GM12878 (cell line): Measurements from ENCODE around the gene ROPN1B. TPM values are rescaled to one million over a fixed set of nuclear protein-coding genes. Genes with fewer than 3 reads are reported as not detected.

ENCODE experiments used
- ATAC-seq: fragments of 200-7000 bp; cut with Tn5 transposase; 3 replicates; pipeline ENCODE4 v1.9.1; 2020; ENCODE audit warnings: mild to moderate bottlenecking, moderate library complexity
- BruUV-seq: library from RNA; stranded (reverse); fragments of 400-500 nt; replicated peaks from 2 replicates; lab custom pipeline; 2021; lab: Mats Ljungman, UMichigan
- CTCF ChIA-PET: fragments of 300-600 bp; sonication (Branson Sonifier 250); formaldehyde crosslinking; extraction: SDS; loops from one replicate; lab custom pipeline; 2021; ENCODE audit warnings: inconsistent platforms; lab: Yijun Ruan, JAX
- POLR2A ChIA-PET: fragments of 350-600 bp; formaldehyde crosslinking; extraction: SDS; loops from one replicate; lab custom pipeline; 2021; ENCODE audit warnings: inconsistent platforms; lab: Charles Lee
- RAD21 ChIA-PET: fragments of 300-600 bp; sonication (Branson Sonifier 250); formaldehyde crosslinking; loops from one replicate; lab custom pipeline; 2023; ENCODE audit warnings: antibody characterized with exemption; ENCODE audit not compliant: unreplicated experiment; lab: Charles Lee
- SMC1A ChIA-PET: fragments of 300-600 bp; sonication (Branson Sonifier 250); formaldehyde crosslinking; loops from one replicate; lab custom pipeline; 2023; ENCODE audit not compliant: unreplicated experiment, uncharacterized antibody; lab: Charles Lee
- DNase-seq: peaks from one replicate; pipeline ENCODE4 v3.0.0-alpha.2; 2011; ENCODE audit warnings: low read depth, low spot score
- FAIRE-seq: peaks from 3 replicates; lab custom pipeline; 2011; peaks lifted over from hg19 to GRCh38; lab: Jason Lieb, UNC
- H2AFZ ChIP-seq: 2 replicates; pipeline ENCODE4 v1.6.0; 2011; ENCODE audit warnings: low read depth, low read length, control low read depth; ENCODE audit not compliant: control insufficient read depth
- H3K27ac ChIP-seq: 2 replicates; pipeline ENCODE4 v1.5.1; 2011; ENCODE audit warnings: control low read depth; ENCODE audit not compliant: control insufficient read depth, insufficient read depth
- H3K27me3 ChIP-seq, 2 experiments: replicated peaks in 1 of 2; 2 replicates each; pipeline versions ENCODE4 v1.6.0 to v1.6.1; 2011; ENCODE audit warnings: low read length in 1 of 2; ENCODE audit not compliant: control insufficient read depth in 2 of 2, insufficient read depth in 2 of 2
- H3K36me3 ChIP-seq, 2 experiments: 2 replicates each; pipeline ENCODE4 v1.5.1; 2011; ENCODE audit warnings: low read length in 1 of 2; ENCODE audit not compliant: control insufficient read depth in 2 of 2, insufficient read depth in 2 of 2
- H3K4me1 ChIP-seq: 2 replicates; pipeline ENCODE4 v1.6.1; 2011; ENCODE audit warnings: mild to moderate bottlenecking, low read length, moderate library complexity, mixed read lengths; ENCODE audit not compliant: control insufficient read depth, insufficient read depth
- H3K4me2 ChIP-seq: 2 replicates; pipeline ENCODE4 v1.6.0; 2011; ENCODE audit warnings: control low read depth; ENCODE audit not compliant: control insufficient read depth, insufficient read depth
- H3K4me3 ChIP-seq: fragments of 200-600 bp; sonication (generic); 2 replicates; pipeline ENCODE4 v1.5.1; 2016
- H3K79me2 ChIP-seq: 2 replicates; pipeline ENCODE4 v1.6.0; 2011; ENCODE audit warnings: low read length; ENCODE audit not compliant: control insufficient read depth, insufficient read depth
- H3K9ac ChIP-seq: 2 replicates; pipeline ENCODE4 v1.8.0; 2011; ENCODE audit warnings: low read length, control low read depth, mixed read lengths; ENCODE audit not compliant: control insufficient read depth, insufficient read depth
- H3K9me3 ChIP-seq: replicated peaks from 3 replicates; pipeline ENCODE4 v1.5.1; 2011; ENCODE audit warnings: mild to moderate bottlenecking, low read length; ENCODE audit not compliant: control insufficient read depth, insufficient read depth
- H4K20me1 ChIP-seq: 2 replicates; pipeline ENCODE4 v1.6.0; 2011; ENCODE audit not compliant: control insufficient read depth, insufficient read depth
- BACH1 ChIP-seq: fragments of 450-650 bp; IDR thresholded peaks from 2 replicates; pipeline ENCODE4 v1.6.1; 2017; ENCODE audit warnings: mild to moderate bottlenecking, borderline replicate concordance
- CHD1 ChIP-seq: IDR thresholded peaks from 2 replicates; pipeline ENCODE4 v1.6.1; 2012; ENCODE audit warnings: low read depth, low read length, improper control_type of control experiment
- CHD2 ChIP-seq: IDR thresholded peaks from 2 replicates; pipeline ENCODE4 v1.6.1; 2011; ENCODE audit warnings: low read depth, low read length, improper control_type of control experiment, borderline replicate concordance
- CHD4 ChIP-seq: fragments of 200-600 bp; sonication (generic); IDR thresholded peaks from 2 replicates; pipeline ENCODE4 v1.6.1; 2016; ENCODE audit warnings: mild to moderate bottlenecking
- CTCF ChIP-seq, 3 experiments: IDR thresholded peaks in 2 of 3; conservative IDR thresholded peaks in 1 of 3; 2 replicates each; pipeline ENCODE4 v1.5.1; 2011; ENCODE audit warnings: low read depth in 3 of 3, low read length in 3 of 3, mild to moderate bottlenecking in 3 of 3, control low read depth in 2 of 3, moderate library complexity in 2 of 3, inconsistent platforms in 1 of 3, mixed read lengths in 1 of 3; ENCODE audit not compliant: control insufficient read depth in 2 of 3, insufficient read depth in 1 of 3; ENCODE audit errors: extremely low read depth in 1 of 3
- FOXK2 ChIP-seq: fragments of 450-650 bp; IDR thresholded peaks from 2 replicates; pipeline ENCODE4 v1.6.1; 2017; ENCODE audit warnings: mild to moderate bottlenecking, moderate library complexity
- HDAC2 ChIP-seq: fragments of 200-600 bp; sonication (generic); IDR thresholded peaks from 2 replicates; pipeline ENCODE4 v1.6.1; 2017
- IKZF1 ChIP-seq: fragments of 450-650 bp; conservative IDR thresholded peaks from 2 replicates; pipeline ENCODE4 v1.6.1; 2017; ENCODE audit warnings: antibody characterized with exemption, mild to moderate bottlenecking
- NR2F1 ChIP-seq: fragments of 450-650 bp; conservative IDR thresholded peaks from 2 replicates; pipeline ENCODE4 v1.6.1; 2017; ENCODE audit warnings: mild to moderate bottlenecking
- POLR2AphosphoS2 ChIP-seq: IDR thresholded peaks from 2 replicates; pipeline ENCODE4 v1.6.1; 2011; ENCODE audit warnings: low read depth, mild to moderate bottlenecking, low read length, improper control_type of control experiment, moderate library complexity
- RAD21 ChIP-seq: IDR thresholded peaks from 2 replicates; pipeline ENCODE4 v1.6.1; 2011; ENCODE audit warnings: mild to moderate bottlenecking, low read depth, low read length, moderate library complexity; ENCODE audit not compliant: insufficient read depth
- RUNX3 ChIP-seq: IDR thresholded peaks from 2 replicates; pipeline ENCODE4 v1.6.1; 2012; ENCODE audit warnings: low read length, inconsistent platforms
- STAT3 ChIP-seq: IDR thresholded peaks from 2 replicates; pipeline ENCODE4 v1.6.1; 2011; ENCODE audit warnings: low read depth, low read length, improper control_type of control experiment
- SUZ12 ChIP-seq: fragments of 200-600 bp; sonication (generic); IDR thresholded peaks from one replicate; pipeline ENCODE4 v1.6.1; 2018; ENCODE audit warnings: antibody characterized with exemption, mild to moderate bottlenecking; ENCODE audit not compliant: unreplicated experiment
- TARDBP ChIP-seq: IDR thresholded peaks from 2 replicates; pipeline ENCODE4 v1.6.1; 2016; ENCODE audit warnings: borderline replicate concordance
- ZNF24 ChIP-seq: fragments of 450-650 bp; IDR thresholded peaks from 2 replicates; pipeline ENCODE4 v1.6.1; 2017; ENCODE audit warnings: antibody characterized with exemption, mild to moderate bottlenecking
- WGBS: methylation state at CpG from one replicate; pipeline ENCODE4 v1.1.6; 2016; ENCODE audit warnings: low lambda C conversion rate; ENCODE audit not compliant: insufficient replicate concordance, insufficient coverage; ENCODE audit errors: missing lambda C conversion rate; 5-methylcytosine and 5-hydroxymethylcytosine counted together
- in situ Hi-C: fragments of 300-500 bp; cut with MboI; formaldehyde crosslinking; loops from 9 replicates; pipeline ENCODE4 v1.14.3; 2018; ENCODE audit warnings: mixed read lengths
- intact Hi-C: fragments of 100-400 bp; cut with micrococcal nuclease; formaldehyde crosslinking; loops from one replicate; pipeline ENCODE4 v1.14.2; 2022; ENCODE audit not compliant: unreplicated experiment
- polyA plus RNA-seq, 11 experiments: library from polyadenylated mRNA; depleted of rRNA in 4 of 11; unstranded in 6 of 11; stranded (reverse) in 5 of 11; fragments of >200 nt; fragmentation: Nextera tagmentation in 4 of 11; fragmentation: Illumina TruSeq in 1 of 11; extraction: Ambion mirVana in 4 of 11; extraction: Trizol in 1 of 11; gene quantifications; 1 replicate in 1 of 11; 2 replicates in 10 of 11; pipeline versions ENCODE4 v1.2.1 to v1.2.3, GENCODE V29; 2011 to 2016; ENCODE audit warnings: inconsistent platforms in 2 of 11, missing spikeins in 2 of 11, low read depth in 1 of 11
- total RNA-seq, 4 experiments: library from RNA; depleted of rRNA in 3 of 4; stranded (reverse); fragments of >200 nt in 3 of 4; fragmentation: Illumina TruSeq in 1 of 4; extraction: Trizol in 1 of 4; gene quantifications; 2 replicates each; pipeline versions ENCODE4 v1.2.1 to v1.2.3, GENCODE V29; 2013 to 2021
- TF ChIP-seq, protein P1 (sequence below): fragments of 450-650 bp; IDR thresholded peaks from 2 replicates; pipeline ENCODE4 v1.6.1; 2017; ENCODE audit warnings: borderline replicate concordance
- TF ChIP-seq, protein P2 (sequence below): IDR thresholded peaks from 2 replicates; pipeline ENCODE4 v1.6.1; 2012; ENCODE audit warnings: mild to moderate bottlenecking, low read depth, low read length

The ROPN1B gene
- total and polyA plus RNA-seq, 10 of the 15 experiments (the other 5 are each of a cell fraction or from before 2014, with no cell fraction given), result not detected

DNA sequence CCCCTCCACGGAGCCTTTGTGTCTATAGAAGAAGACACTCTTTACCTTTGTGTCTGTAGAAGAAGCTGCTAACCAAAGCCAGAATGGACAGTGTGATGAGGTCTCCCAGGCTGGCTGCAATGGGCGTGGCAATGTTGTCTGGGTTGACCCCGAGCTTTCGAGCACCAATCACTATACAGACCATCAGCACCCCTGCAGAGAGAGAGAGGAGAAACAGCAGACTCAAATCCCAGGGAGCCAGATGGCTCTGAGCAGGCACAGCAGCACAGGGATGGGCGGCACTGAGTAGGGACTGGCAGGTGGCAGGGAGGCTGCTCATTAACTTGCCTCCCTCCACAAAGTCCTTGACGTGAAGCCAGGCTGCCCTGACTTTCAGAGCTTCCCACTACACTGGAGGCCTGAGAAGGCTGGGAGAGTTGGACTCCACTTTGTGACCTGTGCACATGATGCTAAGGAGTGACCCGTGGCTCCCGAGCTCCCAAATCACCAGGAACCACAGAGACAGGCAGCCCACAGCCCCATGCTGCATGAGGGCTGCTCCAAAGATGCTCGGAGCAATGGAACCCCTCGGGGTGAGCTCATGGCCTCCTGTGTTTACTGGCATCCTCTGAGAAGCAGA is 53.9 kb downstream of the ROPN1B start:
- Histone ChIP-seq H3K9me3 (no peaks in the 10 kb centered on the region; the same call in none of the 3 replicates), H3K4me1 (no peaks in the 10 kb centered on the region), H3K79me2 (no peaks in the 10 kb centered on the region), H3K4me3 (no peak overlapping the region), H3K27me3 (no peaks in the 10 kb centered on the region), H3K36me3 (no peaks in the 10 kb centered on the region; a peak in 1 of 4 replicates), H3K27ac (no peak overlapping the region), H3K9ac (no peak overlapping the region), H2AFZ (no peak overlapping the region), H3K4me2 (no peak overlapping the region), H4K20me1 (no peaks in the 10 kb centered on the region; the same call in 1 of the 2 replicates)
- ChIA-PET CTCF (no interaction called here), RAD21 (no interaction called here), SMC1A (no interaction called here), POLR2A (no interaction called here)
- TF ChIP-seq ZNF24, result no peak
- TF ChIP-seq BACH1, result no peak
- no peak for TF ChIP-seq STAT3
- TF ChIP-seq CHD4, result no peak
- no peak for TF ChIP-seq SUZ12
- TF ChIP-seq CTCF (IDR thresholded peaks at IDR 0.05 in 2 of 3, conservative IDR thresholded peaks at IDR 0.05 in 1 of 3; ENCODE audit: control insufficient read depth in 2 of 3, extremely low read depth in 1 of 3, insufficient read depth in 1 of 3, low read depth in 3 of 3, low read length in 3 of 3), result no peak
- no peak for TF ChIP-seq RAD21
- no peak for TF ChIP-seq FOXK2
- TF ChIP-seq HDAC2, result no peak
- TF ChIP-seq CHD2, result no peak
- no peak for TF ChIP-seq NR2F1
- no peak for TF ChIP-seq POLR2AphosphoS2
- TF ChIP-seq, protein P1, sequence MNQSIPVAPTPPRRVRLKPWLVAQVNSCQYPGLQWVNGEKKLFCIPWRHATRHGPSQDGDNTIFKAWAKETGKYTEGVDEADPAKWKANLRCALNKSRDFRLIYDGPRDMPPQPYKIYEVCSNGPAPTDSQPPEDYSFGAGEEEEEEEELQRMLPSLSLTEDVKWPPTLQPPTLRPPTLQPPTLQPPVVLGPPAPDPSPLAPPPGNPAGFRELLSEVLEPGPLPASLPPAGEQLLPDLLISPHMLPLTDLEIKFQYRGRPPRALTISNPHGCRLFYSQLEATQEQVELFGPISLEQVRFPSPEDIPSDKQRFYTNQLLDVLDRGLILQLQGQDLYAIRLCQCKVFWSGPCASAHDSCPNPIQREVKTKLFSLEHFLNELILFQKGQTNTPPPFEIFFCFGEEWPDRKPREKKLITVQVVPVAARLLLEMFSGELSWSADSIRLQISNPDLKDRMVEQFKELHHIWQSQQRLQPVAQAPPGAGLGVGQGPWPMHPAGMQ, result no peak
- TF ChIP-seq CHD1, result no peak
- no peak for TF ChIP-seq IKZF1
- no peak for TF ChIP-seq RUNX3
- TF ChIP-seq TARDBP, result no peak
- TF ChIP-seq, protein P2, sequence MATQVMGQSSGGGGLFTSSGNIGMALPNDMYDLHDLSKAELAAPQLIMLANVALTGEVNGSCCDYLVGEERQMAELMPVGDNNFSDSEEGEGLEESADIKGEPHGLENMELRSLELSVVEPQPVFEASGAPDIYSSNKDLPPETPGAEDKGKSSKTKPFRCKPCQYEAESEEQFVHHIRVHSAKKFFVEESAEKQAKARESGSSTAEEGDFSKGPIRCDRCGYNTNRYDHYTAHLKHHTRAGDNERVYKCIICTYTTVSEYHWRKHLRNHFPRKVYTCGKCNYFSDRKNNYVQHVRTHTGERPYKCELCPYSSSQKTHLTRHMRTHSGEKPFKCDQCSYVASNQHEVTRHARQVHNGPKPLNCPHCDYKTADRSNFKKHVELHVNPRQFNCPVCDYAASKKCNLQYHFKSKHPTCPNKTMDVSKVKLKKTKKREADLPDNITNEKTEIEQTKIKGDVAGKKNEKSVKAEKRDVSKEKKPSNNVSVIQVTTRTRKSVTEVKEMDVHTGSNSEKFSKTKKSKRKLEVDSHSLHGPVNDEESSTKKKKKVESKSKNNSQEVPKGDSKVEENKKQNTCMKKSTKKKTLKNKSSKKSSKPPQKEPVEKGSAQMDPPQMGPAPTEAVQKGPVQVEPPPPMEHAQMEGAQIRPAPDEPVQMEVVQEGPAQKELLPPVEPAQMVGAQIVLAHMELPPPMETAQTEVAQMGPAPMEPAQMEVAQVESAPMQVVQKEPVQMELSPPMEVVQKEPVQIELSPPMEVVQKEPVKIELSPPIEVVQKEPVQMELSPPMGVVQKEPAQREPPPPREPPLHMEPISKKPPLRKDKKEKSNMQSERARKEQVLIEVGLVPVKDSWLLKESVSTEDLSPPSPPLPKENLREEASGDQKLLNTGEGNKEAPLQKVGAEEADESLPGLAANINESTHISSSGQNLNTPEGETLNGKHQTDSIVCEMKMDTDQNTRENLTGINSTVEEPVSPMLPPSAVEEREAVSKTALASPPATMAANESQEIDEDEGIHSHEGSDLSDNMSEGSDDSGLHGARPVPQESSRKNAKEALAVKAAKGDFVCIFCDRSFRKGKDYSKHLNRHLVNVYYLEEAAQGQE, result no peak
- ATAC-seq, result no peak
- in situ Hi-C loops (no loop called here), intact Hi-C loops (no loop called here)
- BruUV-seq, result no TSS peak
- 86% methylated on average over 10 of the region's 10 CpGs for WGBS
- DNase-seq, result no peak
- FAIRE-seq, result no peak
